IMR-90 (cell line): Measurements from ENCODE around the gene NKX1-1. TPM values are rescaled to one million over a fixed set of nuclear protein-coding genes. Genes with fewer than 3 reads are reported as not detected.

Experiments
- ATAC-seq: fragments of 200-7000 bp; cut with Tn5 transposase; 2 replicates; pipeline ENCODE4 v1.9.1; 2020; ENCODE audit warnings: low read depth, mild to moderate bottlenecking, moderate library complexity
- BruUV-seq: library from RNA; stranded (reverse); fragments of 400-500 nt; replicated peaks from 2 replicates; lab custom pipeline; 2021; lab: Mats Ljungman, UMichigan
- CTCF ChIA-PET: fragments of 300-600 bp; formaldehyde crosslinking; extraction: SDS; loops from one replicate; lab custom pipeline; 2021; ENCODE audit warnings: antibody characterized with exemption; lab: Yijun Ruan, JAX
- POLR2A ChIA-PET: fragments of 300-600 bp; sonication (Branson Sonifier 250); formaldehyde crosslinking; loops from one replicate; lab custom pipeline; 2022; ENCODE audit warnings: antibody characterized with exemption; ENCODE audit not compliant: unreplicated experiment; lab: Charles Lee
- DNase-seq: peaks from one replicate; pipeline ENCODE4 v3.0.0; 2013
- H2AFZ ChIP-seq: replicated peaks from 2 replicates; pipeline ENCODE3; 2013; ENCODE audit warnings: low read length, mild to moderate bottlenecking; ENCODE audit not compliant: poor library complexity
- H2AK5ac ChIP-seq: 2 replicates; pipeline ENCODE4 v1.6.1; 2013; ENCODE audit warnings: low read depth, low read length, inconsistent platforms
- H2AK9ac ChIP-seq: replicated peaks from 2 replicates; pipeline ENCODE3; 2013; ENCODE audit warnings: mild to moderate bottlenecking, low read depth, low read length, moderate library complexity; ENCODE audit not compliant: poor library complexity
- H2BK120ac ChIP-seq: 2 replicates; pipeline ENCODE4 v1.6.1; 2013; ENCODE audit warnings: low read depth, low read length, inconsistent platforms
- H2BK15ac ChIP-seq: 3 replicates; pipeline ENCODE4 v1.6.1; 2013; ENCODE audit warnings: low read depth, low read length, inconsistent platforms
- H2BK20ac ChIP-seq: 2 replicates; pipeline ENCODE4 v1.6.1; 2013; ENCODE audit warnings: low read depth, mild to moderate bottlenecking, inconsistent platforms, low read length, moderate library complexity
- H2BK5ac ChIP-seq: 2 replicates; pipeline ENCODE4 v1.6.1; 2013; ENCODE audit warnings: mild to moderate bottlenecking, low read depth, low read length, inconsistent platforms; ENCODE audit not compliant: poor library complexity, severe bottlenecking
- H3K14ac ChIP-seq: replicated peaks from 2 replicates; pipeline ENCODE4 v1.6.1; 2013; ENCODE audit warnings: low read depth, low read length, inconsistent platforms
- H3K18ac ChIP-seq: 2 replicates; pipeline ENCODE4 v1.6.1; 2013; ENCODE audit warnings: low read depth, low read length, control low read depth
- H3K23ac ChIP-seq: 2 replicates; pipeline ENCODE4 v1.6.1; 2013; ENCODE audit warnings: low read depth, low read length, inconsistent platforms
- H3K27ac ChIP-seq: 2 replicates; pipeline ENCODE4 v1.5.1; 2013; ENCODE audit warnings: mild to moderate bottlenecking, control low read depth, low read length; ENCODE audit not compliant: insufficient read depth
- H3K27me3 ChIP-seq: 2 replicates; pipeline ENCODE4 v1.6.1; 2013; ENCODE audit warnings: low read length; ENCODE audit not compliant: control insufficient read depth, insufficient read depth
- H3K36me3 ChIP-seq: 2 replicates; pipeline ENCODE4 v1.6.1; 2013; ENCODE audit warnings: low read length, mixed read lengths; ENCODE audit not compliant: control insufficient read depth, insufficient read depth
- H3K4ac ChIP-seq: 2 replicates; pipeline ENCODE4 v1.6.1; 2013; ENCODE audit warnings: low read depth, low read length, inconsistent platforms
- H3K4me1 ChIP-seq: 2 replicates; pipeline ENCODE4 v1.6.1; 2013; ENCODE audit warnings: low read length, mixed read lengths; ENCODE audit not compliant: control insufficient read depth, insufficient read depth
- H3K4me2 ChIP-seq: 2 replicates; pipeline ENCODE4 v1.6.1; 2013; ENCODE audit warnings: low read depth, mild to moderate bottlenecking, control low read depth, low read length, moderate library complexity
- H3K4me3 ChIP-seq: 2 replicates; pipeline ENCODE4 v1.5.1; 2013; ENCODE audit warnings: low read depth, mild to moderate bottlenecking, control low read depth, low read length, moderate library complexity; ENCODE audit not compliant: insufficient read depth
- H3K56ac ChIP-seq: 2 replicates; pipeline ENCODE4 v1.6.1; 2013; ENCODE audit warnings: low read length, inconsistent platforms; ENCODE audit not compliant: insufficient read depth; ENCODE audit errors: extremely low read depth
- H3K79me1 ChIP-seq, 2 experiments: 2 replicates each; pipeline ENCODE4 v1.6.1; 2013; ENCODE audit warnings: low read length in 2 of 2, inconsistent platforms in 1 of 2, low read depth in 1 of 2
- H3K9ac ChIP-seq: 2 replicates; pipeline ENCODE4 v1.6.1; 2013; ENCODE audit warnings: low read depth, low read length, control low read depth
- H3K9me1 ChIP-seq: 2 replicates; pipeline ENCODE4 v1.6.1; 2013; ENCODE audit warnings: low read length, inconsistent platforms; ENCODE audit not compliant: insufficient read depth
- H3K9me3 ChIP-seq: 2 replicates; pipeline ENCODE4 v1.6.1; 2013; ENCODE audit warnings: low read length; ENCODE audit not compliant: control insufficient read depth, insufficient read depth
- H4K20me1 ChIP-seq: 2 replicates; pipeline ENCODE4 v1.6.1; 2013; ENCODE audit warnings: low read length, inconsistent platforms; ENCODE audit not compliant: insufficient read depth
- H4K5ac ChIP-seq: 2 replicates; pipeline ENCODE4 v1.6.1; 2013; ENCODE audit warnings: mild to moderate bottlenecking, low read depth, low read length, control low read depth
- H4K8ac ChIP-seq, 2 experiments: 2 replicates each; pipeline ENCODE4 v1.6.1; 2013; ENCODE audit warnings: low read depth in 2 of 2, low read length in 2 of 2, control low read depth in 1 of 2, inconsistent platforms in 1 of 2
- H4K91ac ChIP-seq: 2 replicates; pipeline ENCODE4 v1.6.1; 2013; ENCODE audit warnings: low read depth, low read length, inconsistent platforms; ENCODE audit not compliant: insufficient read depth
- USF2 ChIP-seq: fragments of 150-350 bp; IDR thresholded peaks from 2 replicates; pipeline ENCODE4 v1.6.1; 2017; ENCODE audit warnings: mild to moderate bottlenecking, antibody characterized with exemption, low read length, low read depth
- whole genome bisulfite sequencing, 2 experiments: methylation state at CpG; one replicate each; pipeline versions ENCODE4 v1.1.5 to v1.1.7; 2013; ENCODE audit warnings: missing lambda C conversion rate in 2 of 2; ENCODE audit not compliant: insufficient read length in 1 of 2; ENCODE audit errors: extremely low coverage in 2 of 2; 5-methylcytosine and 5-hydroxymethylcytosine counted together
- dilution Hi-C: fragments of 300-500 bp; cut with HindIII; formaldehyde crosslinking; loops from one replicate; pipeline ENCODE4 v1.14.3; 2018; ENCODE audit warnings: low sequenced_read_pairs; ENCODE audit not compliant: unreplicated experiment
- in situ Hi-C: fragments of 300-500 bp; cut with MboI; formaldehyde crosslinking; loops from 3 replicates; pipeline ENCODE4 v1.14.3; 2019; ENCODE audit warnings: low sequenced_read_pairs, inconsistent platforms, mixed read lengths
- intact Hi-C: fragments of 100-400 bp; cut with micrococcal nuclease; formaldehyde crosslinking; loops from 2 replicates; pipeline ENCODE4 v1.10.0; 2022
- polyA plus RNA-seq, 3 experiments: library from polyadenylated mRNA; depleted of rRNA; stranded (reverse); fragments of >200 nt; gene quantifications; 2 replicates each; pipeline ENCODE4 v1.2.3, GENCODE V29; 2012; ENCODE audit warnings: low replicate concordance in 1 of 3
- total RNA-seq: library from RNA; depleted of rRNA; stranded (reverse); fragments of >200 nt; gene quantifications from 2 replicates; pipeline ENCODE4 v1.2.3, GENCODE V29; 2012

Gene NKX1-1
- total and polyA plus RNA-seq, 2 of the 4 experiments (the other 2 are of a cell fraction) = not detected

- Histone ChIP-seq H3K4me2 (no peak overlapping the region), H3K4me3 (no peak overlapping the region), H2BK5ac (no peak overlapping the region), H4K8ac (no peak overlapping the region), H3K56ac (no peak overlapping the region), H3K4ac (no peak overlapping the region), H4K5ac (no peak overlapping the region), H3K9me3 (peaks cover 8% of the 10 kb centered on the region), H3K23ac (no peak overlapping the region), H2BK15ac (no peak overlapping the region), H2AFZ (no peak overlapping the region), H2AK9ac (no peak overlapping the region), H3K9ac (no peak overlapping the region), H3K36me3 (no peaks in the 10 kb centered on the region), H3K4me1 (no peaks in the 10 kb centered on the region), H2BK20ac (no peak overlapping the region), H4K91ac (no peak overlapping the region), H3K27ac (no peak overlapping the region), H2BK120ac (no peak overlapping the region), H3K14ac (no peak overlapping the region), H4K20me1 (no peaks in the 10 kb centered on the region), H3K18ac (no peak overlapping the region), H3K27me3 (peaks cover 77% of the 10 kb centered on the region), H3K79me1 (no peaks in the 10 kb centered on the region), H2AK5ac (no peak overlapping the region), H3K9me1 (no peaks in the 10 kb centered on the region)
- no peak for TF ChIP-seq USF2
- DNase-seq (no peak), ATAC-seq (no peak)
- BruUV-seq = no TSS peak
- WGBS, 2 experiments = 2% methylated on average over 51 of the region's 58 CpGs; no CpG with 5 or more reads in 1 of the 2 experiments
- ChIA-PET POLR2A (no interaction called here), CTCF (no interaction called here)
- in situ Hi-C loops (no loop called here), intact Hi-C loops (no loop called here), dilution Hi-C loops (no loop called here)
Measured at GRCh38 chr4:1403177-1403583, 3.1 kb downstream of the NKX1-1 start.
